ENCODE measurements around the gene FNDC8.

GRCh38 chr17:35163886-35164285, 42.5 kb downstream of the FNDC8 start:
- TF ChIP-seq ESRRA (CRISPR knock-in tag; IDR thresholded peaks at IDR 0.05; ENCODE audit: borderline replicate concordance), result no peak
- TF ChIP-seq ZNF138 (CRISPR knock-in tag; conservative IDR thresholded peaks at IDR 0.05), result no peak
- no peak for TF ChIP-seq NR3C1 (CRISPR knock-in tag; conservative IDR thresholded peaks at IDR 0.05; ENCODE audit: low read depth)
- no peak for TF ChIP-seq CTCF (IDR thresholded peaks at IDR 0.05)
- TF ChIP-seq NFYB (CRISPR knock-in tag; conservative IDR thresholded peaks at IDR 0.05; ENCODE audit: low read depth), result no peak
- TF ChIP-seq ELF4 (CRISPR knock-in tag; IDR thresholded peaks at IDR 0.05; ENCODE audit: low read depth), result no peak
- TF ChIP-seq MAX (CRISPR knock-in tag; IDR thresholded peaks at IDR 0.05), result no peak
- TF ChIP-seq CREB1 (CRISPR knock-in tag; IDR thresholded peaks at IDR 0.05), result no peak
- no peak for TF ChIP-seq IRF2 (CRISPR knock-in tag; IDR thresholded peaks at IDR 0.05; ENCODE audit: borderline replicate concordance, low read depth)
- no peak for TF ChIP-seq ATF2 (CRISPR knock-in tag; IDR thresholded peaks at IDR 0.05; ENCODE audit: borderline replicate concordance, low read depth)
- no peak for TF ChIP-seq USF1 (CRISPR knock-in tag; IDR thresholded peaks at IDR 0.05)
- no peak for TF ChIP-seq NR1H2 (CRISPR knock-in tag; IDR thresholded peaks at IDR 0.05)
- TF ChIP-seq JUN (CRISPR knock-in tag; IDR thresholded peaks at IDR 0.05), result no peak
- TF ChIP-seq RELA (CRISPR knock-in tag; IDR thresholded peaks at IDR 0.05; ENCODE audit: borderline replicate concordance), result no peak
